H1 (cell line): ENCODE data around the gene PPFIBP2. TPM values are rescaled to one million over a fixed set of nuclear protein-coding genes. Genes with fewer than 3 reads are reported as not detected.

Experiments
- CTCF ChIA-PET: fragments of 300-600 bp; sonication (Branson Sonifier 250); formaldehyde crosslinking; loops from one replicate; lab custom pipeline; 2021; ENCODE audit not compliant: partially characterized antibody; lab: Charles Lee
- POLR2A ChIA-PET: fragments of 300-600 bp; sonication (Branson Sonifier 250); formaldehyde crosslinking; loops from one replicate; lab custom pipeline; 2021; ENCODE audit warnings: inconsistent platforms; ENCODE audit not compliant: partially characterized antibody; lab: Charles Lee
- DNase-seq, 2 experiments: peaks; one replicate each; pipeline versions ENCODE4 v3.0.0 to v3.0.0-alpha.2; 2010 to 2022; ENCODE audit warnings: low spot score in 2 of 2, low read depth in 1 of 2, mixed read lengths in 1 of 2
- FAIRE-seq: peaks from 2 replicates; lab custom pipeline; 2011; peaks lifted over from hg19 to GRCh38; lab: Jason Lieb, UNC
- H2AFZ ChIP-seq: 2 replicates; pipeline ENCODE4 v1.8.1; 2012; ENCODE audit warnings: low read length, inconsistent platforms
- H2AK5ac ChIP-seq: 2 replicates; pipeline ENCODE4 v1.6.1; 2013; ENCODE audit warnings: low read depth, low read length
- H2BK120ac ChIP-seq: replicated peaks from 2 replicates; pipeline ENCODE3; 2013; ENCODE audit warnings: low read depth, low read length, inconsistent platforms
- H2BK12ac ChIP-seq: 2 replicates; pipeline ENCODE4 v1.6.1; 2013; ENCODE audit warnings: low read depth, low read length
- H2BK15ac ChIP-seq: 2 replicates; pipeline ENCODE4 v1.6.1; 2013; ENCODE audit warnings: low read length
- H2BK20ac ChIP-seq: 2 replicates; pipeline ENCODE4 v1.6.1; 2013; ENCODE audit warnings: low read length
- H2BK5ac ChIP-seq: 2 replicates; pipeline ENCODE4 v1.6.1; 2013; ENCODE audit warnings: low read depth, low read length
- H3K14ac ChIP-seq: 2 replicates; pipeline ENCODE4 v1.6.1; 2013; ENCODE audit warnings: inconsistent platforms; ENCODE audit not compliant: insufficient read length
- H3K18ac ChIP-seq: 2 replicates; pipeline ENCODE4 v1.6.1; 2013; ENCODE audit warnings: low read length; ENCODE audit errors: extremely low read depth
- H3K23ac ChIP-seq: 2 replicates; pipeline ENCODE4 v1.6.1; 2013; ENCODE audit warnings: inconsistent platforms; ENCODE audit not compliant: insufficient read length
- H3K23me2 ChIP-seq: 2 replicates; pipeline ENCODE4 v1.6.1; 2013; ENCODE audit warnings: low read depth, low read length
- H3K27ac ChIP-seq: 2 replicates; pipeline ENCODE4 v1.6.1; 2011; ENCODE audit warnings: low read depth, low read length, inconsistent platforms
- H3K27me3 ChIP-seq, 4 experiments: replicated peaks in 1 of 4; 1 replicate in 1 of 4; 2 replicates in 3 of 4; pipeline versions ENCODE4 v1.6.1 to v1.8.1; 2011 to 2013; ENCODE audit warnings: low read length in 3 of 4, mild to moderate bottlenecking in 3 of 4, inconsistent platforms in 2 of 4, mixed read lengths in 2 of 4, moderate library complexity in 1 of 4; ENCODE audit not compliant: control insufficient read depth in 3 of 4, insufficient read depth in 3 of 4; ENCODE audit errors: extremely low read depth in 1 of 4
- H3K36me3 ChIP-seq, 4 experiments: 2 replicates each; pipeline versions ENCODE4 v1.6.1 to v1.8.1; 2011 to 2013; ENCODE audit warnings: mild to moderate bottlenecking in 4 of 4, low read length in 3 of 4, moderate library complexity in 2 of 4, control low read depth in 1 of 4, inconsistent platforms in 1 of 4; ENCODE audit not compliant: insufficient read depth in 4 of 4, control insufficient read depth in 2 of 4
- H3K4ac ChIP-seq: replicated peaks from 2 replicates; pipeline ENCODE3; 2013; ENCODE audit warnings: low read length, low read depth, mixed read lengths, inconsistent platforms; ENCODE audit not compliant: insufficient read length
- H3K4me1 ChIP-seq, 4 experiments: replicated peaks in 1 of 4; 1 replicate in 1 of 4; 2 replicates in 3 of 4; pipeline versions ENCODE4 v1.6.1 to v1.8.1; 2011 to 2013; ENCODE audit warnings: low read length in 3 of 4, inconsistent platforms in 2 of 4, mixed read lengths in 1 of 4; ENCODE audit not compliant: insufficient read depth in 4 of 4, control insufficient read depth in 3 of 4
- H3K4me2 ChIP-seq, 2 experiments: 2 replicates each; pipeline versions ENCODE4 v1.6.1 to v1.8.1; 2011 to 2013; ENCODE audit warnings: low read depth in 2 of 2, low read length in 2 of 2, control low read depth in 1 of 2, inconsistent platforms in 1 of 2, mild to moderate bottlenecking in 1 of 2; ENCODE audit not compliant: insufficient read depth in 1 of 2
- H3K4me3 ChIP-seq, 4 experiments: fragments of 200-600, 300-600 bp in 1 of 4; sonication (generic), shearing (Covaris generic), sonication (Bioruptor Twin) in 1 of 4; 2 replicates each; pipeline versions ENCODE4 v1.5.1 to v1.8.1; 2011 to 2016; ENCODE audit warnings: low read length in 4 of 4, low read depth in 3 of 4, control low read depth in 2 of 4, inconsistent platforms in 2 of 4, mild to moderate bottlenecking in 2 of 4, mixed read lengths in 1 of 4, moderate library complexity in 1 of 4; ENCODE audit not compliant: insufficient read depth in 2 of 4; ENCODE audit errors: extremely low read depth in 1 of 4
- H3K56ac ChIP-seq: replicated peaks from 2 replicates; pipeline ENCODE3; 2013; ENCODE audit warnings: low read depth, mild to moderate bottlenecking, mixed read lengths, low read length, inconsistent platforms; ENCODE audit not compliant: insufficient read length
- H3K79me1 ChIP-seq: 2 replicates; pipeline ENCODE4 v1.6.1; 2013; ENCODE audit warnings: low read depth, low read length, control low read depth
- H3K79me2 ChIP-seq, 2 experiments: 2 replicates each; pipeline versions ENCODE4 v1.6.1 to v1.8.1; 2012 to 2013; ENCODE audit warnings: low read length in 2 of 2, mild to moderate bottlenecking in 2 of 2, inconsistent platforms in 1 of 2; ENCODE audit not compliant: insufficient read depth in 2 of 2, control insufficient read depth in 1 of 2
- H3K9ac ChIP-seq, 4 experiments: replicated peaks in 1 of 4; 1 replicate in 1 of 4; 2 replicates in 3 of 4; pipeline versions ENCODE4 v1.6.1 to v1.8.1; 2011 to 2013; ENCODE audit warnings: low read depth in 3 of 4, low read length in 3 of 4, control low read depth in 2 of 4, mild to moderate bottlenecking in 2 of 4, moderate library complexity in 2 of 4, inconsistent platforms in 1 of 4; ENCODE audit errors: extremely low read depth in 1 of 4
- H3K9me3 ChIP-seq, 2 experiments: 2 replicates each; pipeline versions ENCODE4 v1.6.1 to v1.8.1; 2012 to 2013; ENCODE audit warnings: mild to moderate bottlenecking in 2 of 2, moderate library complexity in 2 of 2, control low read depth in 1 of 2, inconsistent platforms in 1 of 2, low read depth in 1 of 2, low read length in 1 of 2, mixed read lengths in 1 of 2; ENCODE audit not compliant: insufficient read depth in 2 of 2
- H4K20me1 ChIP-seq, 2 experiments: replicated peaks in 1 of 2; 2 replicates each; pipeline versions ENCODE3 to v1.8.1; 2011 to 2013; ENCODE audit warnings: inconsistent platforms in 2 of 2, low read length in 2 of 2, mild to moderate bottlenecking in 1 of 2; ENCODE audit not compliant: insufficient read depth in 2 of 2, control insufficient read depth in 1 of 2
- H4K5ac ChIP-seq: 2 replicates; pipeline ENCODE4 v1.6.1; 2013; ENCODE audit warnings: low read length, low read depth, mixed read lengths, inconsistent platforms; ENCODE audit not compliant: insufficient read length
- H4K8ac ChIP-seq: 2 replicates; pipeline ENCODE4 v1.8.0; 2013; ENCODE audit warnings: mild to moderate bottlenecking, moderate library complexity, low read length, inconsistent platforms; ENCODE audit not compliant: insufficient read depth; ENCODE audit errors: extremely low read depth
- H4K91ac ChIP-seq: replicated peaks from 2 replicates; pipeline ENCODE3; 2013; ENCODE audit warnings: low read length, mixed read lengths, inconsistent platforms; ENCODE audit not compliant: insufficient read length
- BACH1 ChIP-seq: IDR thresholded peaks from 2 replicates; pipeline ENCODE4 v1.6.1; 2012; ENCODE audit warnings: low read length, improper control_type of control experiment
- BRCA1 ChIP-seq: IDR thresholded peaks from 2 replicates; pipeline ENCODE4 v1.6.1; 2012; ENCODE audit warnings: low read depth, low read length, improper control_type of control experiment
- EP300 ChIP-seq, 2 experiments: IDR thresholded peaks; 1 replicate in 1 of 2; 2 replicates in 1 of 2; pipeline ENCODE4 v1.6.1; 2011 to 2012; ENCODE audit warnings: low read depth in 2 of 2, low read length in 2 of 2, mild to moderate bottlenecking in 2 of 2, borderline replicate concordance in 1 of 2, inconsistent platforms in 1 of 2, moderate library complexity in 1 of 2
- JUND ChIP-seq: IDR thresholded peaks from 2 replicates; pipeline ENCODE4 v1.6.1; 2011; ENCODE audit warnings: mild to moderate bottlenecking, improper control_type of control experiment, low read length
- RFX5 ChIP-seq: IDR thresholded peaks from 2 replicates; pipeline ENCODE4 v1.6.1; 2011; ENCODE audit warnings: low read depth, low read length, improper control_type of control experiment, borderline replicate concordance
- SRF ChIP-seq: IDR thresholded peaks from 2 replicates; pipeline ENCODE4 v1.6.1; 2011; ENCODE audit warnings: mild to moderate bottlenecking, low read depth, low read length, moderate library complexity
- YY1 ChIP-seq: IDR thresholded peaks from 2 replicates; pipeline ENCODE4 v1.6.1; 2011; ENCODE audit warnings: low read depth, mild to moderate bottlenecking, low read length
- ZNF274 ChIP-seq: IDR thresholded peaks from 2 replicates; pipeline ENCODE4 v1.7.0; 2012; ENCODE audit warnings: low read length, borderline replicate concordance; ENCODE audit errors: extremely low read depth
- WGBS, 2 experiments: shearing (Covaris generic) in 1 of 2; methylation state at CpG; one replicate each; pipeline versions ENCODE4 v1.1.6 to v1.1.7; 2013 to 2015; ENCODE audit warnings: low lambda C conversion rate in 2 of 2, mixed read lengths in 2 of 2, inconsistent platforms in 1 of 2, low coverage in 1 of 2, missing lambda C conversion rate in 1 of 2; ENCODE audit not compliant: insufficient replicate concordance in 2 of 2, insufficient coverage in 1 of 2, insufficient read length in 1 of 2; ENCODE audit errors: extremely low coverage in 1 of 2, missing lambda C conversion rate in 1 of 2; 5-methylcytosine and 5-hydroxymethylcytosine counted together
- polyA plus RNA-seq, 7 experiments: library from polyadenylated mRNA; depleted of rRNA in 3 of 7; stranded (reverse) in 5 of 7; unstranded in 2 of 7; fragments of >200 nt in 5 of 7; fragments of 200-250 nt in 2 of 7; gene quantifications; 1 replicate in 5 of 7; 2 replicates in 1 of 7; 4 replicates in 1 of 7; pipeline versions ENCODE4 v1.2.1 to v1.2.3, GENCODE V29; 2011 to 2013; ENCODE audit warnings: missing spikeins in 2 of 7, mixed read lengths in 2 of 7
- total RNA-seq: library from RNA; stranded (reverse); fragmentation: NEBNext Ultra II Directional; extraction: Animal tissue kit (Norgen Biotek cat#: 25700); gene quantifications from 2 replicates; pipeline ENCODE4 v1.2.1, GENCODE V29; 2021
- TF ChIP-seq, protein P1 (sequence below): IDR thresholded peaks from 2 replicates; pipeline ENCODE4 v1.6.1; 2011; ENCODE audit warnings: low read length, improper control_type of control experiment

Gene PPFIBP2
- total and polyA plus RNA-seq, 2 of the 8 experiments (the other 6 are each of a cell fraction or from before 2014, with no cell fraction given): 5.5 to 9.8 TPM

DNA sequence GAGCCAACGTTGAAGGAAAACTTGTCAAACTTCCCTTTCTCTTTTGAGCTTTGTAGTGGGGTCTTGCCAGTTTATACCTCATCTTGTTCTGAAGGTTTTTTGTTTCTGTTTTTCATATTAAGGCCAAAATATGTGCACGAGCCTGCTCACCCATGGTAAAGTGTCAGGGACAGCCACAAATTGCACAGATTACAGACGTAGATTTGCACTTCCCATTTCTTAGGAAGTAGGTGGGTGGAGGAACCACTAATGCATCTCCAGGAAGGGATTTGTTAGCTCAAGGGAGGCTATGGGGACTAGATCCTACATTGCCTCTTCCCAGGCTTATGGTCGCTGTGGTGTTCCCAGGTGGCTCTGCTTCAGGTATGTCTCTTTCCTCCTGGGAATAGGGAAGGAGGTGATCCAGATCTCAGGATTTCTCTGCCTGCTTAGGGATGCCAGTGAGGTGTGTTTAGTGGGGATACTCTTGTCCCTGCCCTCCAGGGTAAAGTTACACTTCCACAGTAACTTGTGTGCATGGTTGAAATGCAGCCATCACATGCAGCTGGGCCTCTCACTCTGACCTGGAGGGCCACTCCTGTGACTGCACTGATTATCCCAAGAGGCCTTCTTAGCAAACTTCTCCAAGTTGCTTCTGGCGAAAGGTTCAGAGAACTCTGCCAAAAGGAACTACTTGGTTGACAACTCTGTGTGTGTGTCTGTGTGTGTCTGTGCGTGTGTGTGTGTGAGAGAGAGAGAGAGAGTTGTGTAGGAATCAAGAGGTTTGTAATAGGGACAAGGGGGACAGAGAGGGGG lies 9.8 kb downstream of the PPFIBP2 start:
- no peak overlapping the region for H4K91ac ChIP-seq
- H3K79me1 ChIP-seq: no peaks in the 10 kb centered on the region
- no peak overlapping the region for H3K23ac ChIP-seq
- H3K4me1 ChIP-seq: no peaks in the 10 kb centered on the region; a peak in 1 of 7 replicates
- FAIRE-seq (no peak), DNase-seq (no peak)
- no peaks in the 10 kb centered on the region; the same call in 1 of the 2 replicates for H3K23me2 ChIP-seq
- peaks cover 1 to 2% of the 10 kb centered on the region in 2 experiments for H4K20me1 ChIP-seq
- no peak overlapping the region for H2BK20ac ChIP-seq
- no peak overlapping the region for H3K9ac ChIP-seq
- no peak overlapping the region for H2BK15ac ChIP-seq
- POLR2A ChIA-PET: no interaction called here
- no peak overlapping the region for H3K4ac ChIP-seq
- no peak overlapping the region for H2BK12ac ChIP-seq
- no peak overlapping the region for H2BK5ac ChIP-seq
- H4K8ac ChIP-seq: no peak overlapping the region
- H3K9me3 ChIP-seq: no peaks in the 10 kb centered on the region
- TF ChIP-seq RFX5 (no peak), EP300 (IDR thresholded peaks at IDR 0.05; ENCODE audit: borderline replicate concordance in 1 of 2, low read depth in 2 of 2, low read length in 2 of 2) (no peak), BACH1 (no peak), ZNF274 (no peak), BRCA1 (no peak), YY1 (no peak), JUND (no peak), SRF (no peak)
- TF ChIP-seq, protein P1, sequence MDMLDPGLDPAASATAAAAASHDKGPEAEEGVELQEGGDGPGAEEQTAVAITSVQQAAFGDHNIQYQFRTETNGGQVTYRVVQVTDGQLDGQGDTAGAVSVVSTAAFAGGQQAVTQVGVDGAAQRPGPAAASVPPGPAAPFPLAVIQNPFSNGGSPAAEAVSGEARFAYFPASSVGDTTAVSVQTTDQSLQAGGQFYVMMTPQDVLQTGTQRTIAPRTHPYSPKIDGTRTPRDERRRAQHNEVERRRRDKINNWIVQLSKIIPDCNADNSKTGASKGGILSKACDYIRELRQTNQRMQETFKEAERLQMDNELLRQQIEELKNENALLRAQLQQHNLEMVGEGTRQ: no peak
- 74% methylated on average over 6 of the region's 6 CpGs; no CpG with 5 or more reads in 1 of the 2 experiments for WGBS, 2 experiments
- no peak overlapping the region for H3K4me3 ChIP-seq
- H3K4me2 ChIP-seq: no peak overlapping the region
- H2BK120ac ChIP-seq: no peak overlapping the region
- H3K27me3 ChIP-seq: no peaks in the 10 kb centered on the region
- H4K5ac ChIP-seq: no peak overlapping the region
- no peak overlapping the region for H3K18ac ChIP-seq
- no peaks in the 10 kb centered on the region for H3K36me3 ChIP-seq
- CTCF ChIA-PET: interaction anchor here (0.6 to 4.9 kb wide), 8 partner anchors 11 to 164 kb away, joined by 3 to 22 read pairs (median 4); partner anchors contain the start of gene PPFIBP2
- H2AFZ ChIP-seq: no peak overlapping the region
- H3K56ac ChIP-seq: no peak overlapping the region
- no peak overlapping the region for H3K27ac ChIP-seq
- H2AK5ac ChIP-seq: no peak overlapping the region
- H3K14ac ChIP-seq: no peak overlapping the region
- no peaks in the 10 kb centered on the region for H3K79me2 ChIP-seq
